ENCODE measurements around the gene ADAM10.

Gene ADAM10

GRCh38 chr15:58598829-58599210, 150.7 kb downstream of the ADAM10 start:
- no peaks in the 10 kb centered on the region for H3K27me3 ChIP-seq (ENCODE audit: insufficient read depth, poor library complexity, severe bottlenecking)
- DNase-seq (ENCODE audit: low read depth in 1 of 2, low spot score in 1 of 2): no peak
- TF ChIP-seq POLR2AphosphoS5 (IDR thresholded peaks at IDR 0.05; ENCODE audit: low read depth) (no peak), REST (IDR thresholded peaks at IDR 0.05; ENCODE audit: insufficient replicate concordance, low read depth) (no peak), GABPA (IDR thresholded peaks at IDR 0.05; ENCODE audit: low read depth) (no peak), SPI1 (IDR thresholded peaks at IDR 0.05; ENCODE audit: borderline replicate concordance, low read depth) (no peak)
- TF ChIP-seq, protein P1, sequence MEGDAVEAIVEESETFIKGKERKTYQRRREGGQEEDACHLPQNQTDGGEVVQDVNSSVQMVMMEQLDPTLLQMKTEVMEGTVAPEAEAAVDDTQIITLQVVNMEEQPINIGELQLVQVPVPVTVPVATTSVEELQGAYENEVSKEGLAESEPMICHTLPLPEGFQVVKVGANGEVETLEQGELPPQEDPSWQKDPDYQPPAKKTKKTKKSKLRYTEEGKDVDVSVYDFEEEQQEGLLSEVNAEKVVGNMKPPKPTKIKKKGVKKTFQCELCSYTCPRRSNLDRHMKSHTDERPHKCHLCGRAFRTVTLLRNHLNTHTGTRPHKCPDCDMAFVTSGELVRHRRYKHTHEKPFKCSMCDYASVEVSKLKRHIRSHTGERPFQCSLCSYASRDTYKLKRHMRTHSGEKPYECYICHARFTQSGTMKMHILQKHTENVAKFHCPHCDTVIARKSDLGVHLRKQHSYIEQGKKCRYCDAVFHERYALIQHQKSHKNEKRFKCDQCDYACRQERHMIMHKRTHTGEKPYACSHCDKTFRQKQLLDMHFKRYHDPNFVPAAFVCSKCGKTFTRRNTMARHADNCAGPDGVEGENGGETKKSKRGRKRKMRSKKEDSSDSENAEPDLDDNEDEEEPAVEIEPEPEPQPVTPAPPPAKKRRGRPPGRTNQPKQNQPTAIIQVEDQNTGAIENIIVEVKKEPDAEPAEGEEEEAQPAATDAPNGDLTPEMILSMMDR (IDR thresholded peaks at IDR 0.05; ENCODE audit: insufficient read depth, low read length): no peak
- H3K4me3 ChIP-seq (replicated peaks; ENCODE audit: insufficient read depth, low read length): no peak overlapping the region
- no peak overlapping the region for H3K27ac ChIP-seq (replicated peaks)

DNA sequence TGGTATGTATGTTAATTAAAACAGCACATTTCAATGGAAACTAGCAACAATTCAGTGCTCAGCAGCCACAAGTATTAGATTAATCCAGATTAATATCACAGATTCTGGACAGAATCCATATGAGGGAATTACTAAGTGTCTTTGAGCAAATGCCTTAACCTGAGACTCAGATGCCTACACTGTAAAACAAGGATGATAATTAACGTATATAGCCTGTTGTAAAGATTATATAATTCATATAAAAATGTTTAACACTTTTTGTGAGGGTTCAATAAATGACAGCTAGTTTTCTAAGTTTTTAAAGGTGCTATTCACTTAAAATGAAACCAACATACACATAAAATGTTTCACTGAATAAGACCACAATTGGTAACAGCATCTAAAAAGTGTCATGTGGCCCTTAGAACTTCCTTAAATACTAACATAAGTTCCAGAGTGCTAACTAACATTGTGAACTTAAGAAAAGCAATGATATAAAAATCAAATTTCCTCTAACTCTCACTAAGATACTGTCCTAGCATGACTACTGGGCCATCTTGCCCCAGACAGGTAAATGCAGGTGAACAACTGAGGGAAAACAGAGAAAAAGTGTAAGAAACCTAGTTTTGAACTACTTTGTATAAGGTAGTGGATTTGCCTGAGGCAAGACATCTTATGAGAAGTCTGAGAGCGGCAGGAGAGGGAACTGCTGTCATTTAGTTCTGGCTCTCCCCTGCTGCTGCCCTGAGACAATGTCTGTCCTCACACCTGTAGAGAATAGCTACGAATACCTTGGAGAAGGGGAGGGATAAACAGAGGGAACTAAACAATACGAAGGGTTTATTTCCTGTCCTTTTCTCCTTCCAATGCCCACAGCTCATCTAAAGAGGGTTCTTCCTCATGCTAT, 151.3 kb downstream of the ADAM10 start:
- Histone ChIP-seq H3K27ac (replicated peaks) (no peak overlapping the region), H3K27me3 (ENCODE audit: insufficient read depth, poor library complexity, severe bottlenecking) (no peaks in the 10 kb centered on the region), H3K4me3 (replicated peaks; ENCODE audit: insufficient read depth, low read length) (no peak overlapping the region)
- DNase-seq (ENCODE audit: low read depth in 1 of 2, low spot score in 1 of 2): no peak
- TF ChIP-seq POLR2AphosphoS5 (IDR thresholded peaks at IDR 0.05; ENCODE audit: low read depth) (no peak), GABPA (IDR thresholded peaks at IDR 0.05; ENCODE audit: low read depth) (no peak), REST (IDR thresholded peaks at IDR 0.05; ENCODE audit: insufficient replicate concordance, low read depth) (no peak), SPI1 (IDR thresholded peaks at IDR 0.05; ENCODE audit: borderline replicate concordance, low read depth) (no peak)
- TF ChIP-seq, protein P1 (IDR thresholded peaks at IDR 0.05; ENCODE audit: insufficient read depth, low read length): no peak

- no peaks in the 10 kb centered on the region for H3K27me3 ChIP-seq (ENCODE audit: insufficient read depth, poor library complexity, severe bottlenecking)
- DNase-seq (ENCODE audit: low read depth in 1 of 2, low spot score in 1 of 2): peak in 1 of 2 experiments; percentile 8
- TF ChIP-seq POLR2AphosphoS5 (IDR thresholded peaks at IDR 0.05; ENCODE audit: low read depth) (no peak), SPI1 (IDR thresholded peaks at IDR 0.05; ENCODE audit: borderline replicate concordance, low read depth) (no peak), GABPA (IDR thresholded peaks at IDR 0.05; ENCODE audit: low read depth) (no peak)
- TF ChIP-seq, protein P1 (IDR thresholded peaks at IDR 0.05; ENCODE audit: insufficient read depth, low read length): no peak
- no peak overlapping the region for H3K4me3 ChIP-seq (replicated peaks; ENCODE audit: insufficient read depth, low read length)
- H3K27ac ChIP-seq (replicated peaks): no peak overlapping the region
Measured at GRCh38 chr15:58595516-58596263, 153.8 kb downstream of the ADAM10 start.

All from HL-60 (cell line).